HG03439 (cell line): ENCODE results near the gene IMMP2L.
"Not testable (repeated sequence)": the region's sequence is repeated elsewhere in the genome, so short reads cannot be mapped to it uniquely, and the experiment has no call there.

Source experiments
- ATAC-seq: cut with Tn5 transposase; IDR thresholded peaks from one replicate; pipeline ENCODE4 v1.9.1; 2021; ENCODE audit warnings: mild to moderate bottlenecking, moderate library complexity; ENCODE audit not compliant: unreplicated experiment

Gene IMMP2L

GRCh38 chr7:110973196-110973990, 588.9 kb downstream of the IMMP2L start:
- ATAC-seq = no peak

GRCh38 chr7:110964775-110965174, 597.5 kb downstream of the IMMP2L start:
- no peak for ATAC-seq

- no peak for ATAC-seq
Measured at GRCh38 chr7:110962826-110963225, 599.5 kb downstream of the IMMP2L start.

- no peak for ATAC-seq
Measured at GRCh38 chr7:110962374-110962773, 599.9 kb downstream of the IMMP2L start.

- ATAC-seq = no peak
Measured at GRCh38 chr7:110960811-110961210, 601.5 kb downstream of the IMMP2L start.

- ATAC-seq = no peak
Measured at GRCh38 chr7:110948280-110948679, 614.0 kb downstream of the IMMP2L start.

GRCh38 chr7:110947408-110947807, 614.9 kb downstream of the IMMP2L start:
- ATAC-seq = no peak

- ATAC-seq = no peak
Measured at GRCh38 chr7:110944966-110945644, 617.2 kb downstream of the IMMP2L start.

- no peak for ATAC-seq
Measured at GRCh38 chr7:110944448-110944847, 617.8 kb downstream of the IMMP2L start.

GRCh38 chr7:110943701-110944345, 618.5 kb downstream of the IMMP2L start:
- no peak for ATAC-seq

GRCh38 chr7:110941385-110941784, 620.9 kb downstream of the IMMP2L start:
- no peak for ATAC-seq

GRCh38 chr7:110940756-110941155, 621.5 kb downstream of the IMMP2L start:
- no peak for ATAC-seq

GRCh38 chr7:110938165-110938564, 624.1 kb downstream of the IMMP2L start:
- ATAC-seq = no peak

- not testable (repeated sequence) for ATAC-seq
Measured at GRCh38 chr7:110936665-110937064, 625.6 kb downstream of the IMMP2L start.

- ATAC-seq = no peak
Measured at GRCh38 chr7:110929480-110930249, 632.6 kb downstream of the IMMP2L start.

- ATAC-seq = no peak
Measured at GRCh38 chr7:110922906-110923305, 639.4 kb downstream of the IMMP2L start.

- ATAC-seq = no peak
Measured at GRCh38 chr7:110921595-110922151, 640.6 kb downstream of the IMMP2L start.

- ATAC-seq = peak; percentile 79
Measured at GRCh38 chr7:110918949-110919548, 643.2 kb downstream of the IMMP2L start.

- ATAC-seq = no peak
Measured at GRCh38 chr7:110914263-110914662, 648.0 kb downstream of the IMMP2L start.

GRCh38 chr7:110911632-110912031, 650.7 kb downstream of the IMMP2L start:
- ATAC-seq = no peak
